Neuronal stem cell (in vitro differentiated cells): Measurements from ENCODE around the gene NKAP.
"Not testable (repeated sequence)": the region's sequence is repeated elsewhere in the genome, so short reads cannot be mapped to it uniquely, and the experiment has no call there.

Experiments used
- DNase-seq: peaks from one replicate; pipeline ENCODE4 v3.0.0-alpha.2; 2013; ENCODE audit warnings: low spot score
- H2AFZ ChIP-seq: one replicate; pipeline ENCODE4 v1.6.1; 2013; ENCODE audit warnings: mild to moderate bottlenecking, low read length, inconsistent platforms
- H2AK5ac ChIP-seq: 2 replicates; pipeline ENCODE4 v1.6.1; 2013; ENCODE audit warnings: low read depth, mild to moderate bottlenecking, inconsistent platforms, low read length, moderate library complexity, mixed read lengths
- H2BK120ac ChIP-seq: 2 replicates; pipeline ENCODE4 v1.6.1; 2013; ENCODE audit warnings: low read depth, mild to moderate bottlenecking, inconsistent platforms, low read length, moderate library complexity, mixed read lengths
- H2BK12ac ChIP-seq: one replicate; pipeline ENCODE4 v1.6.1; 2013; ENCODE audit warnings: low read length, inconsistent platforms
- H2BK15ac ChIP-seq: 2 replicates; pipeline ENCODE4 v1.6.1; 2013; ENCODE audit warnings: mild to moderate bottlenecking, low read length, inconsistent platforms, mixed read lengths
- H2BK5ac ChIP-seq: one replicate; pipeline ENCODE4 v1.6.1; 2013; ENCODE audit warnings: inconsistent platforms, mild to moderate bottlenecking, low read length, moderate library complexity
- H3K14ac ChIP-seq: one replicate; pipeline ENCODE4 v1.6.1; 2013; ENCODE audit warnings: low read length, inconsistent platforms
- H3K18ac ChIP-seq: 2 replicates; pipeline ENCODE4 v1.6.1; 2013; ENCODE audit warnings: low read length, inconsistent platforms
- H3K23ac ChIP-seq: 2 replicates; pipeline ENCODE4 v1.6.1; 2013; ENCODE audit warnings: low read depth, mild to moderate bottlenecking, mixed read lengths, low read length, inconsistent platforms; ENCODE audit not compliant: poor library complexity
- H3K27ac ChIP-seq: replicated peaks from 3 replicates; pipeline ENCODE4 v1.5.1; 2013; ENCODE audit warnings: low read length, inconsistent platforms
- H3K27me3 ChIP-seq, 3 experiments: 2 replicates each; pipeline ENCODE4 v1.6.1; 2013; ENCODE audit warnings: low read length in 3 of 3, mild to moderate bottlenecking in 2 of 3, inconsistent platforms in 1 of 3, low read depth in 1 of 3, mixed read lengths in 1 of 3, moderate library complexity in 1 of 3; ENCODE audit not compliant: control insufficient read depth in 3 of 3, insufficient read depth in 3 of 3
- H3K36me3 ChIP-seq, 2 donors: replicated peaks in 1 of 2; 2 replicates each; pipeline ENCODE4 v1.6.1; 2013; ENCODE audit warnings: low read length in 2 of 2; ENCODE audit not compliant: control insufficient read depth in 2 of 2, insufficient read depth in 2 of 2
- H3K4ac ChIP-seq: 2 replicates; pipeline ENCODE4 v1.6.1; 2013; ENCODE audit warnings: inconsistent platforms, mild to moderate bottlenecking, low read length, moderate library complexity
- H3K4me1 ChIP-seq, 2 donors: 1 replicate in 1 of 2; 2 replicates in 1 of 2; pipeline ENCODE4 v1.6.1; 2013; ENCODE audit warnings: low read length in 2 of 2, low read depth in 1 of 2; ENCODE audit not compliant: control insufficient read depth in 2 of 2, insufficient read depth in 1 of 2
- H3K4me2 ChIP-seq: one replicate; pipeline ENCODE4 v1.6.1; 2013; ENCODE audit warnings: mild to moderate bottlenecking, low read length, inconsistent platforms; ENCODE audit not compliant: insufficient read depth, poor library complexity, severe bottlenecking
- H3K4me3 ChIP-seq, 2 donors: 2 replicates each; pipeline ENCODE4 v1.5.1; 2013; ENCODE audit warnings: low read length in 2 of 2, mild to moderate bottlenecking in 2 of 2, inconsistent platforms in 1 of 2, moderate library complexity in 1 of 2
- H3K79me1 ChIP-seq: one replicate; pipeline ENCODE4 v1.6.1; 2013; ENCODE audit warnings: low read depth, mild to moderate bottlenecking, inconsistent platforms, low read length, moderate library complexity
- H3K9ac ChIP-seq: one replicate; pipeline ENCODE4 v1.6.1; 2013; ENCODE audit warnings: mild to moderate bottlenecking, low read depth, low read length, inconsistent platforms; ENCODE audit not compliant: poor library complexity
- H3K9me3 ChIP-seq, 2 donors: replicated peaks in 1 of 2; 2 replicates each; pipeline versions ENCODE3 to v1.6.1; 2013; ENCODE audit warnings: low read length in 2 of 2, mild to moderate bottlenecking in 2 of 2, inconsistent platforms in 1 of 2, low read depth in 1 of 2, mixed read lengths in 1 of 2, moderate library complexity in 1 of 2; ENCODE audit not compliant: control insufficient read depth in 2 of 2, insufficient read depth in 1 of 2
- H4K8ac ChIP-seq: one replicate; pipeline ENCODE4 v1.6.1; 2013; ENCODE audit warnings: low read depth, mild to moderate bottlenecking, inconsistent platforms, low read length, moderate library complexity
- H4K91ac ChIP-seq: one replicate; pipeline ENCODE4 v1.6.1; 2013; ENCODE audit warnings: low read length, low read depth, mild to moderate bottlenecking, inconsistent platforms; ENCODE audit not compliant: poor library complexity
- WGBS, 2 donors: extraction: QIAGEN DNeasy Blood & Tissue Kit; methylation state at CpG; one replicate each; pipeline ENCODE4 v1.1.7; 2013; ENCODE audit warnings: missing lambda C conversion rate in 2 of 2, mixed read lengths in 1 of 2; ENCODE audit not compliant: insufficient read length in 2 of 2, insufficient replicate concordance in 1 of 2; ENCODE audit errors: extremely low coverage in 2 of 2; 5-methylcytosine and 5-hydroxymethylcytosine counted together

NKAP gene

DNA sequence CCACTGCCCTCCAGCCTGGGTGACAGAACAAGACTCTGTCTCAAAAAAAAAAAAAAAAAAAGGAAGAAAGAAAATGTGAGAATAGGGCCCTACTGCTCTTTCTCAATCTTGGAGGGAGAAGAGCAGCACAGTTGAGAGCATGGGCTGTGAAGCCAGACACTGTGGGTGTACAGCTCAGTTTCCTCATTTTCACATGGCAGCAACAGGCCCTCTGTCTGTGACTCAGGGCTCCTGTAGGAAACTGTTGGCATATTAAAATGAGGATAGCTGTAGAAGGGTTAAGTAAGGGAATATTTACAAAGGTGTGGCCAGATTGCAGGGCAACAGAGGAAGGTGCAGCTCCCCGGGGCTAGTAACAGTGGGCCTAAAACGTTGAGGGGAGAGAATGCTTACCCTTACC is 44.4 kb downstream of the NKAP start:
- Histone ChIP-seq H3K18ac (no peak overlapping the region), H3K27me3 (no peaks in the 10 kb centered on the region), H3K36me3 (no peaks in the 10 kb centered on the region), H2BK5ac (no peak overlapping the region), H3K9ac (no peak overlapping the region), H3K23ac (no peak overlapping the region), H3K4me3 (no peak overlapping the region), H3K4me2 (no peak overlapping the region), H3K9me3 (no peaks in the 10 kb centered on the region), H2AFZ (no peak overlapping the region), H4K91ac (no peak overlapping the region), H2BK15ac (no peak overlapping the region), H3K14ac (no peak overlapping the region), H3K27ac (no peak overlapping the region), H2BK12ac (no peak overlapping the region), H3K79me1 (no peaks in the 10 kb centered on the region), H3K4ac (no peak overlapping the region), H2BK120ac (no peak overlapping the region), H3K4me1 (no peaks in the 10 kb centered on the region), H2AK5ac (no peak overlapping the region), H4K8ac (no peak overlapping the region)
- no peak for DNase-seq
- WGBS, 2 donors: no CpG with 5 or more reads among the region's 2 CpGs

DNA sequence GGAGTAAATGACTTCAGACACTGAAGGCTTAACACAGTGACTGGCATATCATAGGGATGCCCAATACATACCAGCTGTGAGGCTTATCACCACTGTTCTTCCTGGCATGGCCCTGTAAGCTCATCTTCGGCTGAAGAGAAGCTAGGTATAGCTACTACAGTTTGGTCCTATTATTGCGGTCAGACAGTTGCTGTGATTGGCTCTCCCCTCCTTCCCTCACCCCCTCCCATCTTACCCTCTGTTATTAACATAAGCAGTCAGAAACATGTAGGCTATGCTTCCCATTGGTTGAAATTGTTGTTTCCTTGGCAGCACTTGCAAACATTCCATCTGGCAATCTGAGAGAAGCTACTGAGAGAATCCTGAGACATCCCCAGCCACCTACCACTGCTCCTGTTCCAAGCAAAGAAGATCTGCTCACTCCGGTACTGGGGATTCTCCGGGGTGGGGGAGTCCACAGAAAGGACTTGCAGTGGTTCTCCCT is 47.7 kb downstream of the NKAP start, which contains the start of gene AKAP14:
Gene AKAP14, plus strand, starts transcription at position 51 of the 484 bp plus-strand sequence. CDS start 7,331 bp downstream, outside the sequence.
- Histone ChIP-seq H2AFZ (no peak within 1 kb of the TSS), H3K4me2 (no peak within 1 kb of the TSS), H3K4ac (no peak within 1 kb of the TSS), H3K36me3 (no peaks in the 10 kb centered on the region), H3K4me1 (no peaks in the 10 kb centered on the region), H3K27ac (no peak within 1 kb of the TSS), H3K4me3 (no peak within 1 kb of the TSS), H3K23ac (no peak within 1 kb of the TSS), H2BK15ac (no peak within 1 kb of the TSS), H2AK5ac (no peak within 1 kb of the TSS), H3K18ac (no peak within 1 kb of the TSS), H2BK120ac (no peak within 1 kb of the TSS), H4K8ac (no peak within 1 kb of the TSS), H3K9ac (no peak within 1 kb of the TSS), H2BK5ac (no peak within 1 kb of the TSS), H2BK12ac (no peak within 1 kb of the TSS), H3K9me3 (no peaks in the 10 kb centered on the region), H4K91ac (no peak within 1 kb of the TSS), H3K79me1 (no peaks in the 10 kb centered on the region), H3K27me3 (no peaks in the 10 kb centered on the region), H3K14ac (no peak within 1 kb of the TSS)
- no peak for DNase-seq
- no CpG with 5 or more reads among the region's 4 CpGs for WGBS, 2 donors

DNA sequence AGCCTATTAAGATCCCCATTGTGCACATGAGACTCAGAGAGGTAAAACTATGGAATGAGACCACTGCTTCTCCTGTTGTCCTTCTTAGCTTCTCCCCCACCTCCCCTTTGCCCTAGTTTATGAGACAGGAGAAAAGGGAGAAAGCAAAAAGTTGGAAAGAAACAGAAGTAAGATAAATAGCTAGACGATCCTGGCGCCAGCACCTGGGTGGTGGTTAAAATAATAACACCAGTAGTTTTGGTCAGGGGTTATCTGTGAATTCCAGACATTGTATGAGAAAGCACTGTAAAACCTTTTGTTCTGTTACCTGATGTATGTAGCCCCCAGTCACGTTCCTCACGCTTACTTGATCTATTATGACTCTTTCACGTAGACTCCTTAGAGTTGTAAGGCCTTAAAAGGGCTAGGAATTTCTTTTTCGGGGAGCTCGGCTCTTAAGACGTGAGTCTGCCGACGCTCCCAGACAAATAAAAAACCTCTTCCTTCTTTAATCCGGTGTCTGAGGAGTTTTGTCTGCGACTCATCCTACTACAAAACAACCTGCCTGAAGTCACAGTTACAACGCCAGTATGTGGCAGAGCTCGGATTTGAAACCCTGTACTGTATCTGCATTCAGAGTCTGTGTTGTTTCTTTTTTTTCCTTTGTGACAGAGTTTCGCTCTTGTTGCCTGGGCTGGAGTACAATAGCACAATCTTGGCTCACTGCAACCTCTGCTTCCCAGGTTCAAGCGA is 51.4 kb downstream of the NKAP start:
- H3K27me3 ChIP-seq, H2AK5ac ChIP-seq, H2BK120ac ChIP-seq, H3K9ac ChIP-seq, H3K23ac ChIP-seq, H4K91ac ChIP-seq, H4K8ac ChIP-seq, H2BK5ac ChIP-seq, H3K36me3 ChIP-seq, H2AFZ ChIP-seq, H2BK12ac ChIP-seq, H3K4me1 ChIP-seq, H3K14ac ChIP-seq, H3K27ac ChIP-seq, H3K4ac ChIP-seq, H3K4me3 ChIP-seq, H2BK15ac ChIP-seq, H3K9me3 ChIP-seq, H3K79me1 ChIP-seq, DNase-seq, H3K18ac ChIP-seq: not testable (repeated sequence)
- WGBS, 2 donors: no CpG with 5 or more reads among the region's 16 CpGs
- H3K4me2 ChIP-seq: peak overlapping the region; percentile 11

DNA sequence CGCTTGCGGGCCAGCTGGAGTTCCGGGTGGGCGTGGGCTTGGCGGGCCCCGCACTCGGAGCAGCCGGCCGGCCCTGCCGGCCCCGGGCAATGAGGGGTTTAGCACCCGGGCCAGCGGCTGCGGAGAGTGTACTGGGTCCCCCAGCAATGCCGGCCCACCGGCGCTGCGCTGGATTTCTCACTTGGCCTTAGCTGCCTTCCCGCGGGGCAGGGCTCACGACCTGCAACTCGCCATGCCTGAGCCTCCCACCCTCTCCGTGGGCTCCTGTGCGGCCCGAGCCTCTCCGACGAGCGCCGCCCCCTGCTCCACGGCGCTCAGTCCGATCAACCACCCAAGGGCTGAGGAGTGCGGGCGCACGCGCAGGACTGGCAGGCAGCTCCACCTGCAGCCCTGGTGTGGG is 52.9 kb downstream of the NKAP start:
- not testable (repeated sequence) for DNase-seq

More for the DNA sequence above, 52.9 kb downstream of the NKAP start:
- not testable (repeated sequence) for H3K4me3 ChIP-seq, H4K8ac ChIP-seq, H3K27ac ChIP-seq, H3K18ac ChIP-seq, H3K4ac ChIP-seq, H3K79me1 ChIP-seq, H3K14ac ChIP-seq, H2BK120ac ChIP-seq, H3K4me2 ChIP-seq, H3K9ac ChIP-seq, H3K9me3 ChIP-seq, H2BK15ac ChIP-seq, H2BK5ac ChIP-seq, H2AK5ac ChIP-seq, H2BK12ac ChIP-seq, H2AFZ ChIP-seq, H3K23ac ChIP-seq, H4K91ac ChIP-seq, H3K36me3 ChIP-seq, H3K27me3 ChIP-seq, H3K4me1 ChIP-seq
- no CpG with 5 or more reads among the region's 36 CpGs for whole genome bisulfite sequencing, 2 donors
